GM21723 (cell line): ENCODE data around the gene CUL4A.
"Not testable (repeated sequence)": the region's sequence is repeated elsewhere in the genome, so short reads cannot be mapped to it uniquely, and the experiment has no call there.

Experiments used
- ATAC-seq: cut with Tn5 transposase; IDR thresholded peaks from one replicate; pipeline ENCODE4 v1.9.1; 2021; ENCODE audit warnings: mild to moderate bottlenecking, moderate library complexity; ENCODE audit not compliant: unreplicated experiment

Gene CUL4A

DNA sequence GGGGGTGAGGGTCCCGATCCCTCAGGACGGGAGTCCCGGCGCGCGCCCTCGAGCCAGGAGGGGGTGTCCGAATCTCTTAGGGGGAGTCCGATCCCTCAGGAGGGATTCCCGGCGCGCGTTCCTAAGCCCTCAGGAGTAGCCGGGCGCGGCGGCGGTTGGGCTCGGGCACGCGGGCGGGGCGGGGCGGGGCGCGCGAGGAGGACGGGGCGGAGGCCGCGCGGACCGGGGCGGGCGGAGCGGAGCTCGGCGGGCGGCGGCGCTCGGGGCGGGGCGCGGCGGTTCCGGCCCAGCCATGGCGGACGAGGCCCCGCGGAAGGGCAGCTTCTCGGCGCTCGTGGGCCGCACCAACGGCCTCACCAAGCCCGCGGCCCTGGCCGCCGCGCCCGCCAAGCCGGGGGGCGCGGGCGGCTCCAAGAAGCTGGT is at the start of gene CUL4A:
Gene CUL4A, plus strand, starts transcription at position 278 of the 423 bp plus-strand sequence. Its CDS starts 15 bp downstream, at position 293.
- ATAC-seq: peak; percentile 52

DNA sequence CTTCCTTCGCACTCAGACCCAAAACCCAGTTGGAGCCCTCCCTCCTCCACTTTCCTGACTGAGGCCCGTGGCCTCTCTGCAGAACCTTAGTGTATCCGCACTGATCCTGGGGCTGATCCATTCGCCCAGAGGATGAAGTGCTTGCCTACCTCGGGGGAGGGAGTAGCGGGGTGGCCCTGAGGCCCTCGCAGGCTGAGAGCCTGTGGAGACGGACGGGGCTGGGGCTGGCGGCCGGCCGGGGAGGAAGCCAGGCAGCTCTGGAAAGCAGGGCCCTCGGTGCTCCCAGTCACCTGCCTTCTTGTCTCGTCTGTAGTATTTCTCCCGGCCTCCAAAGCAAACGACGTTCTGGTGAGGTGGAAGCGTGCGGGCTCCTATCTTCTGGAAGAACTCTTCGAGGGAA is 49.7 kb upstream of the CUL4A start:
- no peak for ATAC-seq

DNA sequence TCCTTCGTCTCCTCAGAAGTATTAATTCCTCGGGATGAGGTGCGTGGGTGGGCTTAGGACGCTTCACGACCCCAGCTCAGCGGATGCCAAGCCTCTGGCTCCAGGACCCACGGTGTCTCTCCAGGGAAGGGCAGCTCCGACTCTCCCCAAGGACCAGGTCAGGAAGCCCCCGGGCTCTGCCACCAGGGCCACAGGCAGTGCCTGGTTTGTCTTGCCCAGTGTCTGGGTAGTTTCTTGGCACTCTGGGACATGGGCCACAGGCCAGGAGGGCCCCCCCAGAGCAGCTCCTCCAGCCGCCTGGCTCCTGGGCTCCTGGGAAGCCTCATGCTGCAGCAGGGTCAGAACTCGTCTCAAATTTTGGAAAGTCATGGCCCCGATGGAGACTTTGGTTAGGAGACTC is 48.4 kb upstream of the CUL4A start:
- ATAC-seq: no peak

DNA sequence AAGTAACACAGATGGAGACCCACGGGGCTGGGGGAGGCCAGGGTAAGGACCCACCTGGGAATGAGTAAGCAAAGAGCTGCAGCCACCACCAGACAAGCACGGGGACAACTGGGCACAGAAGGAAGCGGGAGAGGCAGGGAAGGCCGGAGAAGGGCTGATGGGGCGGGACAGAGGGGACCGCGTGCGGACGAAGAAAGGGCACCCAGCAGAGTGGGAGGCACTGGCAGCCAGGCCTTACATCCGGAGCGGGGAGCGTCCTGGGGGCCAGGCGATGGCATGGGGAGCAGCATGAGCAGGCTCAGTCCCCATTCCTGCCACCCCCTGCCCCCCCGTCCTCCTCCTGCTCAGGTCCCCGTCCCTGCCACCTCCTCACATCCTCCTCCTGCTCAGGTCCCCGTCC is 48.0 kb upstream of the CUL4A start:
- ATAC-seq: no peak

DNA sequence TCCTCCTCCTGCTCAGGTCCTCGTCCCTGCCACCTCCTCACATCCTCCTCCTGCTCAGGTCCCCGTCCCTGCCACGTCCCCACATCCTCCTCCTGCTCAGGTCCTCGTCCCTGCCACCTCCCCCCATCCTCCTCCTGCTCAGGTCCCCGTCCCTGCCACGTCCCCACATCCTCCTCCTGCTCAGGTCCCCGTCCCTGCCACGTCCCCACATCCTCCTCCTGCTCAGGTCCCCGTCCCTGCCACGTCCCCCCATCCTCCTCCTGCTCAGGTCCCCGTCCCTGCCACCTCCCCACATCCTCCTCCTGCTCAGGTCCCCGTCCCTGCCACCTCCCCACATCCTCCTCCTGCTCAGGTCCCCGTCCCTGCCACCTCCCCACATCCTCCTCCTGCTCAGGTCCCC is 47.4 kb upstream of the CUL4A start:
- ATAC-seq: not testable (repeated sequence)

DNA sequence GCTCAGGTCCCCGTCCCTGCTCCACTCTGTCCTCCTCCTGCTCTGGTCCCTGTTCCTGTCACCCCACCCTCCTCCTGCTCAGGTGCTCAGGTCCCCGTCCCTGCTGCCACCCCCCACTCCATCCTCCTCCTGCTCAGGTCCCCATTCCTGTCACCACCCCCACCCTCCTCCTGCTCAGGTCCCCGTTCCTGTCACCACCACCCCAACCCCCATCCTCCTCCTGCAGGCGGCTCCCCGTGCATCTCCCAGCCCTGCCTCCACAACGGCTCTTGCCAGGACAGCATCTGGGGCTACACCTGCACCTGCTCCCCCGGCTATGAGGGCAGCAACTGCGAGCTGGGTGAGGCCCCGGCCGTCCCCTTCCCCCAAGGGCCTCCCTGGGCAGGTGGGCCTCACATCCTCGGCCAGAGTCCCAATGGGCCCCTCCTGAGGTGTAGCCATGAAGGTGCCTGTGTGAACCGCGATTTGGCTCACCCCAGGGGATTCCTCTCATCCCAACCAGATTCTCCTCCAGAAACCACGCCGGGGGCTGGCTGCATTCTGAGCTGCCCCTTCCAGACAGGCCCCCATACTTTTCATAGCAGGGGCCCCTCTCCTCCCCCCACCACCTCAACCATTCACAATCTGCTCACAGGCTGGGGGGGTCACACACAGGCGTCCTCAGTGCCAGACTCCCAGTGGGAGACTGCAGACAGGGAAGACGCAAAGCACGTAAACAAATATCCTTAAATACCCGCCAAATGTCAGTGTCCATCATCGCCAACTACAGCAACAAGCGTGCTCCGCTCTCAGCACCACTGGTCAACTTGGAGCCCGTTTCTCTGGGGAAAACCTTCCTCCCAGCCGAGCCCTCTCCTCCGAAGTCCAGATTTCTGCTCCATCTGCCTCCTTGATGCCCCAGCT is 46.4 kb upstream of the CUL4A start:
- ATAC-seq: no peak

DNA sequence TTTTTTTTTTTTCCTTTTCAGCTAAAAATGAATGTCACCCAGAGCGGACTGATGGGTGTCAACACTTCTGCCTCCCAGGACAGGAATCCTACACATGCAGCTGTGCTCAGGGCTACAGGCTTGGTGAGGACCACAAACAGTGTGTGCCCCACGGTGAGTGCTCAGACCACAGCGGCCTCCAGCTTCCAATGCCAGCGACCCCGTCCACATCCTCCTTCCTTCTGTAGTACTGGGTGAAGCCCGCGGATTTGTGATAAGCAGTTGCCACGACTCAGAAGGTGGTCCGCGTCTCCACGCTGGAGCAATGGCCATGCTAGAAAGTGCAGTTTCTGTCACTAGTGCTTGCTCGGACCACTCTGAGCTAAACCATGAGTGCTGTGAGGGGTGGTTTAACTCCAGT is 44.9 kb upstream of the CUL4A start:
- ATAC-seq: no peak

DNA sequence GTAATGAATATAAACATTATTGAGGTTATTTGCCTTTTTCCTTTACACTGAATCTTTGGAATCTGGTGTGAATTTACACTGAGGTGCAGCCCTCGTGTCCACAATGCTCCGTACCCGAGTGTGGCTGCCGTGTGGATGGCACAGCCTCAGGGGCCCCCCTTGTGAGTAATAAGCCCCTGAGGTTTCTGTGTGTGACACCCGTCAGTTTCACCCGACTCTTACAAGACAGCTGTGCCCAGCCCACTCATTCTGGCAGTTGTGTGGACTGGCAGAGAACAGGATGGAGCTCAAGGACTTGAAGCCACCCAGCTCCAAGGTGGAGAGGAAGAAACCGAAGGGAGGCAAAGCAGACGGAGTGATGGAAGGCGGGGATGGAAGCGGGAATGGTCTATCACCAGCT is 43.1 kb upstream of the CUL4A start:
- no peak for ATAC-seq

DNA sequence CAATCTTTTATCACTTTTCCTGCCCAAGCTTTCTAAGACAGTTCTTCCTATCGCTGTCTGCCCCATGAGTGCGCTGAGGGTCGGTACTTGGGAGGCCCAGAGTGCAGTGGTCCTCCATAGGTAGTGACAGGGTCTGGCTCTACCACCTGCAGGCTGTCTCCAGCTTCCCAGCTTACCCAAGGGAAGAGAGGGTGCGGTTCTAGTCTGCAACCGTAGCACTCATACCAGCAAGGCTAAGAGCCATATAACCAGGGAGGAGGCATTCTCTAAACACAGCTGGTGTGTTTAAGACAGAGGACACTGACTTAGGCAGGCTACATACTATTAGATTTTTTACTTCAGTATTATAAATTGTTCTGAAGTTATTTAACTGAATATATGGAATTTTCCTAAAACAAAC is 42.7 kb upstream of the CUL4A start:
- ATAC-seq: no peak

DNA sequence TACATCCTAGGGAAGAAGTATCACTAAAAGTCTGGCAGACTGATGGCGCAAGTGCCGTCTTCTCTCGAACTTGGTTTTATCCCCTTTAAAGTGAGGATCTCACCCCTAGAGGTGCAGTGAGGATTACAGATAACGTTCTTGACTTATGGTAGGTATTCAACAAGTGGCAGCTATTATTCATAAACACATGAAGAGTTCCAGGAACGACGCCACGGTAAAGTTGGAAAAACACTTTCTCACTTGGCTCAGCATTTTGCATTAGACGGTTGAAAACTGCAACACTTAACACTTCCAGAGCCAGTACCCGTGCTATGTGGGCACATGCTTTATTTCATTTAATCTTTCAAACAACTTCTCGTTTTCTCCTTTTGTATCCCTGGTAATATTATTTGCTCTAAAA is 42.3 kb upstream of the CUL4A start:
- ATAC-seq: no peak

DNA sequence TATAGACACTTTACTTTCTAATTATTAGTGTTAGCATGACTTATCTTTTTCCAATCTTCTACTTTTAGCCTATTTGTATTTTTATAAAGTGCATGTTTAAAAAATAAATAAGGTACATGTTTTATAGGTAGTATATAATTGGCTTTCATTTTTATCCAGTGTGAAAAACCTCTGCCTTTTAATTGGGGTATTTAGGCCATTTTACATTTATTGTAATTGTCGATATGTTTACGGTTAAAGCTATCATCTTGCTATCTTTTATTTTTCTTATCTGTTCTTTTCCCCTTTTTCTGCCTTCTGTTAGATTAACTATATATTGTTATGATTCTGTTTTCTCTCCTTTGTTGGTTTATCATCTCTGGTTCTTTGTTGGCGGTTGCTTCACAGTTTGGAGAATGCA is 41.8 kb upstream of the CUL4A start:
- ATAC-seq: no peak

DNA sequence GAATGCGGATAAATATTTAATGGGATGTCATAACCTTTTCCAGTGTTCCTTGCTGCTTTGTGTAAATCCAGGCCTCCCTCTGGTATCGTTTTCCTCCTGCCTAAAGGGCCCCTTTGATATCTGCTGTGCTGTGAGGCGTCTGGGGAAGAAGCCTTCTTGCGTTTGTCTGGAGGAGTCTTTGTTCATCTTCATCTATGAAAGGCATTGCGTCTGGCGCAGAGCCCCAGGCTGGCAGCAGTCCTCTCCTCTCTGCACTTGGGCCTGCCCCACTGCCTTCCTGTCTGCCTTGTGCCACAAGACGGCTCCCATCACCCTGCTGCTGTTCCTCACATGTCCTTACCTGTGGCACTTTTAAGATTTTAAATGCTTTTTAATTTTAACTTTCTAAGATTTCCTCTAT is 41.2 kb upstream of the CUL4A start:
- ATAC-seq: no peak

DNA sequence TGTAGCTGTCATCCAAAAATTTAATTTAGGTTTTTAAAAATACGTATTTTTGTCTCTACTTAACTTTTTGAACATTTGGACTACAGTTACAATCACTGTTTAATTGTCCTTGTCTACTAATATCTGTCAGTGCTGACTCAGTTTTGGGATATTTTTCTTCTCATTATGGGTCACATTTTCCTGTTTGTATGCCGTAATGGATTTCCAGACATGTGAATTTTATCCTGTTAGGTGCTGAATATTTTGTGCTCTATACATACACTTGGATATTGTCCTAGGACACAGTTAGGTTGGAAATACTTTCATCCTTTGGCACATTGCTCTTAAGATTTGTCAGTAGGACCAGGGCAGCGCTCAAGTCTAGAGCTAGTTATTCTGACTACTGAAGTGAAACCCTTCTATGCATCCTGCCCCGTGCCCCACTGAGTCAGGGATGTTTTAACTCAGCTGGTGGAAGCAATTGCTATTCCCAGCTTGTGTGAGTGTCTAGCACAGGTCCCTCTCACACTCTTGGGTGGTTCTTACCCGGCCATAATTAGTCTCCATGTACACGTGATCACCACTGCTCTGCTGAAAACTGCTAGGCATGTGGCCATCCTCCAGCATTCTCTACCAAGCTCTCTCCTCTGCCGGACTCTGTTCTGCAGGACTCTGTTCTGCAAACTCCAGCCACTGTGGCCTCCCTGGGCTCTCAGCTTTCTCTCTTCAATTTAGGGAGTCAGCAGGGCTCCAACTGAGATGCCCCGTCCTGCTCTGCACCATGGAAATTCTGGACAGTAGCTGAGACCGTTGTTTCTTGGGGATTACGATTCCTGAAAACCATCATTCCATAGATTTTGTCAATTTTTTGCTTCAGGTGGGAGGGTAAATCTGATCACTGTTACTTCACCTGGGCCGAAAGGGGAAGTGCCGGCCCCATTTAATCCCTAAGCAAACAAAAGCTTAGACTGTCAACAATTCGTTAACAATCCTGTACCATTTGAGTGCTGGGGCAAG is 39.8 kb upstream of the CUL4A start:
- ATAC-seq: no peak

DNA sequence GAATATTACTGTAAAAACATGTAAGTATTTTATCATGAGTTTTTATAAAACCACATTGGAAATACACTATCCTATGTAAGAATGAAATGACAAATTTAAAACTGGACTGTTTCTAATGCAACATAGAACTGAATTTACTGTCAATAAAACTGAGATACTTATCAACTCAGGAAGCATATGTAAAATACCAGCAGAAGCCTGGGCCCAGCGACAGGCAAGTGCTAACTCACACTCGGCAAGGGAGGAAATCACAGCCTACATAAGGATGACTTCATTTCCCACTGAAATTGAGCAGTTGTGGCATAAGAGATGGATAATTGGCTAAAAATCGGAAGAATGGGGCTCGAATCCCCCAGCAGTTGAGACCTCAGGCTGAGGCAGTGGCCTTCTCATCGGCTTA is 38.9 kb upstream of the CUL4A start:
- ATAC-seq: no peak

DNA sequence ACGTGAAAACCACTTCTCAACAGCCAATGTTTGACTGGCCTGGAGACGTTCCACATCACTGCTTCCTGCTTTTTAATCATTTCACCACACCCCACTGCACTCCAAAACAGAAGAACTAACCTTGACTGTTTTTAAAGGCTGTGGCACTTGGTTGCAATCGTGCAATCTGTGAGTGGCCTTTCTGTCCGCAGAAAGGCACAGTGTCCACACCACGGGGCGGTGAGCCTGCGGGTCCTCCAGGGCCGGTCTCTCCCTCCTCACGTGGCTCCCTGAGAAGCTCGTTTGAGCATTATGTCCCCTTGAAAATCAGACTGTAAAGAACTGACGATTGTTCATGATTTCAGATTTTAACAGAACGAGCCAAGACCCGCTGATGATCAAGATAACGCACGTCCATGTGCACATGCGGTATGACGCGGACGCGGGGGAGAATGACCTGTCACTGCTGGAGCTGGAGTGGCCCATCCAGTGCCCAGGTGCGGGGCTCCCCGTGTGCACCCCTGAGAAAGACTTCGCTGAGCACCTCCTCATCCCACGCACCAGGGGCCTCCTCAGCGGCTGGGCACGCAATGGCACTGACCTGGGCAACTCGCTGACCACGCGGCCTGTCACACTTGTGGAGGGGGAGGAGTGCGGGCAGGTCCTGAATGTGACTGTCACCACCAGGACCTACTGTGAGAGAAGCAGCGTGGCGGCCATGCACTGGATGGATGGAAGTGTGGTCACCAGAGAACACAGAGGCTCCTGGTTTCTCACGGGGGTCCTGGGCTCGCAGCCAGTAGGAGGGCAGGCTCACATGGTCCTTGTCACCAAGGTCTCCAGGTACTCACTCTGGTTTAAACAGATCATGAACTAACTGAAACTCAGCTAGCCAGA is 37.9 kb upstream of the CUL4A start:
- no peak for ATAC-seq

DNA sequence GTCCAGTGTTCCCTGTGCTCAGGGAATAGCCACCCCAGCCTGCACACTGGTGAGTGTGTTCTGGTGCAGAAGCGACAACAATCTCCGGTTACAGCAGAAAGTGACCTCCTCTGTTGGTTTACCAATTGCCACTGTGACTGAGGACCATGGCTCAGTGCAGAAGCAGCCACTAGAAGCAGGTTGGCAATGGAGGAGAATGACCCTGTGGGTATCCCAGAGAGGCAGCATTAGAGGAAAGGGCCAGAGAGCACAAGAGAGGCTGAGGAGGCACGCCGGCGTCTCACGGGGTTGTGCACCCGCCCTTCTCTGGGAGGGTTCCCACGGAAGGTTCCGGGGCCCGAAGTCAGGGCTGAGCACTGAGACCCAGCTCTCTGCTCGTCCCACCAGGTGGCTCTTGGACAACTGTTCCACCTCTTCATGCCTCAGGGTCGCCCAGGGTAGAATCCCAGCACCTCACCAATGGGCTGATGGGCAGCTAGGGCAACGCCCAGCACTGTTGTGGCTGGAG is 36.9 kb upstream of the CUL4A start:
- no peak for ATAC-seq

DNA sequence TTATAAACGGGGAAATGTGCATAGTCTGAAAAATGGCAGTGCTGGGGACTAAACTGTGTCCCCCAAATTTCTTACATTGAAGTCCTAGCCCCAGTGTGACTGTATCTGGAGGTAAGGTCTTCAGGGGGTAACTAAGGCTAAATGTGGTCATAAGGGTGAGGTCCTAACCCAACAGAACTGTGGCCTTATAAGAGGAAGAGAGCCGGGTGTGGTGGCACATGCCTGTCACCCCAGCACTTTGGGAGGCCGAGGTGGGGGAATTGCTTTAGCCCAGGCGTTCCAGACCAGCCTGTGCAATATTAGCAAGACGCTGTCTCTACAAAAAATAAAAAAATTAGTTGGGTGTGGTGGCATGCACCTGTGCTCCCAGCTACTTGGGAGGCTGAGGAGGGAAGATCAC is 33.1 kb upstream of the CUL4A start:
- no peak for ATAC-seq

DNA sequence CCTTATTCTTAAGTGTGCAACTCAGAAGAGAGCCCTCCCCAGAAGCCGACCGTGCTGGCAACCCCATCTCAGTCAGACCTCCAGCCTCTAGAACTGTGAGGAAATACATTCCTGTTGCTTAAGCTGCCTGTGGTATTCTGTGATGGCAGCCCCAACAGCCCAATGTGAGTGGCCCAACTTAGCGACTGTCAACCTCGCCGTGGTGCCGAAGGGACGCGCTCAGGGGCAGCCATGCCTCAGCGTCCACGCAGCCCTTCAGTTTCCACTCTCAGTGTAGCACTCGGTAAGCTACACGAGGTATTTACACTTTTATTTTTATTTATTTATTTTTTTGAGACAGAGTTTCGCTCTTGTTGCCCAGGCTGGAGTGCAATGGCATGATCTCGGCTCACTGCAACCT is 32.6 kb upstream of the CUL4A start:
- no peak for ATAC-seq

DNA sequence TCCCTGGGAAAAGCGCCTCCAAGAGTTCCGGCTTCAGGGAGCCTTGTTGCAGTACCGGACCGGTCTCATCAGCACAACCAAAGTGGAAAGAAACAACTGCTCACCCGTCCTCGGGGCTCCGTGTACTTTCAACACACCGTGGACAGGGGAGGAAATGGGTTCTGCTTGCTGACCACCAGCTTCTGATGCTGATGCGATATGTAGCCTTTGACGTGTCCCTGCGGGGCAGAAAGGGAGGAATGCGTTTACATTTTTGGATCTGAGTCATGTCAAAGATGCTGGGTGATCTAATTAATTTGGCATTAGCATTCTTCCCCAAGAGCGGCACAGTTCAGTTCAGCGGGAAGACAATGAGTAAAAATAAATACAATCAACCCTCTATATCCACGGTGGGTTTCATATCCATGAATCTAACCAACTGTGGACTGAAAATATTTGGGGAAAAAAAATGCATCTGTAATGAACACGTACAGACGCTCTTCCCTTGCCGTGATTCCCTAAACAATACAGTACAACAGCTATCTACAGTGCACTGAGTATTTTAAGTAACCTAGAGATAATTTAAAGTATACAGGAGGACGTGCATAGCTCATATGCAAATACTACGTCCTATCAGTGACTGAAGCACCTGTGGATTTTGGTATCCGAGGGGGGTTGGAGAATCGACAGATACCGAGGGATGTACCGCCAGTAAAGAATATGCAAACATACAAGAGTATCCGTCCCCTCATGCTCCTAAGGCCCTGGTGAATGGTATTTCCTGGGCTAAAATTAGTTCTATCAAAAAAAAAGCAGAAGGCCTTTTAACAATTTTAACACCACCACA is 31.1 kb upstream of the CUL4A start:
- no peak for ATAC-seq

DNA sequence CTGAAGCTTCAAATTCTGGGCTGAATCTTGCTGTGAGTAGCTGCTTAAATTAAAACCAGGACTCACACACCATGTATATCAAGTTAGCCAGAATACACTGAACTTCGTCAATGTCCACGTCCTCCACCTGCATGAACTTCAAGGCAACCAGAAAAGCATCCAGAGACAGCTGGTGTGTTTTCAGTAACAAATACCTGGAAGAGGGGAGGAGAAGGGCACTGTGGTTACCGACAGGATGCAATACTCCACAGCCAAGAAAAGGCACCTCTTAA is 30.6 kb upstream of the CUL4A start:
- no peak for ATAC-seq
